ENCODE measurements around the gene FAM110C.
"Not testable (repeated sequence)": the region's sequence is repeated elsewhere in the genome, so short reads cannot be mapped to it uniquely, and the experiment has no call there.

Gene FAM110C, protein sequence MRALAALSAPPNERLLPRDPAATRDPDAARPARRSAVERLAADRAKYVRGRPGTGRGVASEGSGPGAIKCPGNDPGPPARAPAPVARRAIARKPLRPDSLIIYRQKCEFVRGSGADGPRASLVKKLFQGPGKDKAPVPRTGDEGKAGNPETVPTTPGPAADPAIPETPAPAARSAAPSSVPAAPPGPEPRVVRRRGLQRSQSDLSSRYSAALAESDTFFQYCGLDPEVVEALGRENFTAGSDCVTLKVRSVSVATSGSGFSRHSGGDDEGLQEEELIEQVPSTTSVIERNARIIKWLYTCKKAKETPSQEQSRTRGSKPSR
- 2.4 to 5.5 reads per million in 2 experiments for total RNA-seq

DNA sequence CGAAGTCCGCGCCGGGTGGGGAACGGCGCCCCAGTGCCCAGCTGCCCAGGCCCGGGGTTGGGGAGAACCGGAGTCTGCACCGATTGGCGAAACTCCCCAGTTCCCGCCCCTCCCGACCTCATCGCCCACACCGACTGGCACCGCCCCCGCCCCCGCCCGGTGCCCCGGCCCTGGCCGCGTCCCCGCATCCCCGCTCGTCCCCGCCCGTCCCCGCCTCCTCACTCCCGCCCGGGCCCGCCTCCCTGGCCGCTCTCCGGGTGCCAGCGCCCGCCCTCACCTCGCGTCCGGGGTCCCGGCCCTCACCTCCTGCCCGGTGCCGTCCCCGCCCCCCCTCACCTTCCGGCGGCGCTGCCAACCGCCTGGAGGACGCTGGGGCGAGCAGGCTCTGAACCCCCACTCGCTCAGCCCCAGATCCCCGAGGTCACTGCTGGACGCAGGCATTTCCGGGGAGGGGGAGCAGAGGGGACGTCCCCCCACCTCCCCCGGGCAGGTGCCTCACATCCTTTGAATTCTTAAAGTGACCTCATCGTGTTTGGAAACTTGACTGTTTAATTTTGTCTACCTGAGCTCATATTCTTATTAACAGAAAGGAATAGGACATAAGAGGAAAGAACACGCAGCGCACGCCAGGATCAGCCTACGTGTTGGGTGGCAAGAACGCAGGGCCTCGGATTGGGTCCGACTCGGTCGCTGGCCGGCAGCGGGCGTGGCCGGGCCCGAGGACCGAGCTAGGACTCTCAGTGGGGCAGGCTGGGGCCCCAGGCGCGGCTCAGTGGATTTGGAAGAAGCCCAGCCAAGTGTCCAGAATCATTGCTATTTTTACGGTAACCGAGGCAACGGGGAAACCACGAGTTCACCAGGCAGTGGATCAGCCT lies at the start of gene FAM110C:
Gene FAM110C (minus strand): TSS at position 35 of the 875 bp plus-strand sequence. CDS start 120 bp downstream, outside the sequence.
- DNase-seq (ENCODE audit: low read depth): peak; percentile 10

DNA sequence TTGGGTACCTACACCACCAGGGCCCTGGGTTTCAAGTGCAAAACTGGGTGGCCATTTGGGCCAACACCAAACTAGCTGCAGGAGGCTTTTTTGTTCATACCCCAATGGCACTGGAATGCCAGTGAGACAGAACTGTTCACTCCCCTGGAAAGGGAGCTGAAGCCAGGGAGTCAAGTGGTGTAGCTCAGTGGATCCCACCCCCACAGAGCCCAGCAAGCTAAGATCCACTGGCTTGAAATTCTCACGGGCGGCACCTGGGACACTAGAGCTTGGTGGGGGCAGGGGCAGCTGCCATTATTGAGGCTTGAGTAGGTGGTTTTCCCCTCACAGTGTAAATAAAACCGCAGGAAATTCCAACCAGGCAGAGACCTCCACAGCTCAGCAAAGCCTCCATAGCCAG lies 46.0 kb upstream of the FAM110C start:
- DNase-seq (ENCODE audit: low read depth): no peak

DNA sequence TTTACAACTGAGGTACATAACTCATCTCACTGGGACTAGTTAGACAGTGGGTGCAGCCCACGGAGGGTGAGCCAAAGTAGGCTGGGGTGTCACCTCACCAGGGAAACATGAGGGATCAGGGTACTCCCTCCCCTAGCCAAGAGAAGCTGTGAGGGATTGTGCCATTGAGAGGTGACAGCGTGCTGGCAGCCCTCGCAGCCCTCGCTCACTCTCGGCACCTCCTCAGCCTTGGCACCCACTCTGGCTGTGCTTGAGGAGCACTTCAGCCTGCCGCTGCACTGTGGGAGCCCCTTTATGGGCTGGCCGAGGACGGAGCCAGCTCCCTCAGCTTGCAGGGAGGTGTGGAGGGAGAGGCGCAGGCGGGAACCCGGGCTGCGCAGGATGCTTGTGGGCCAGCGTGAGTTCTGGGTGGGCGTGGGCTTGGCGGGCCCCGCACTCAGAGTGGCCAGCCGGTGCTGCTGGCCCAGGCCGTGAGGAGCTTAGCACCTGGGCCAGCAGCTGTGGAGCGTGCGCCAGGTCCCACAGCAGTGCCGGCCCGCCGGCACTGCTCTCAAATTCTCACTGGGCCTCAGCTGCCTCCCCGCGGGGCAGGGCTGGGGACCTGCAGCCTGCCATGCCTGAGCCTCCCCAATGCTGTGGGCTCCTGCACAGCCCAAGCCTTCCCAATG lies 44.5 kb upstream of the FAM110C start:
- DNase-seq (ENCODE audit: low read depth): no peak

DNA sequence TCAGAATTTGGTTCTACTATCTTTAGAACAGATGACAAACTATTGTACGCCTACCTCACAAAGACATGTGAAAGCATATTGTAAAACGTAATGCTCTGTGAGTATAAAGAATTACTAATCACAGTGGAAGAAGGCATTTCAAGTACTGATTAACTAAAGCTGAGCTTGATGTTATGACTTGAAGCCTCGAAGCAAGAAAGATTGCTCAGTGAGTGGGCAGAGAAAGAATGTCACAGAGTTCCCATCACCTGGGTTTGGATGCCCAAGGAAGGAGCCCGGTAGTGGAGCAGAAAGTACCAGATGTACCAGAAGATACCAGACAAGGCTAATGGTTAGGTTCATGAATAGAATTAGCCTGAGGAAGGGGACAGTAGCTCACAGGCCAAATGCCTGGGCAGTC lies 39.5 kb upstream of the FAM110C start:
- DNase-seq (ENCODE audit: low read depth): no peak

DNA sequence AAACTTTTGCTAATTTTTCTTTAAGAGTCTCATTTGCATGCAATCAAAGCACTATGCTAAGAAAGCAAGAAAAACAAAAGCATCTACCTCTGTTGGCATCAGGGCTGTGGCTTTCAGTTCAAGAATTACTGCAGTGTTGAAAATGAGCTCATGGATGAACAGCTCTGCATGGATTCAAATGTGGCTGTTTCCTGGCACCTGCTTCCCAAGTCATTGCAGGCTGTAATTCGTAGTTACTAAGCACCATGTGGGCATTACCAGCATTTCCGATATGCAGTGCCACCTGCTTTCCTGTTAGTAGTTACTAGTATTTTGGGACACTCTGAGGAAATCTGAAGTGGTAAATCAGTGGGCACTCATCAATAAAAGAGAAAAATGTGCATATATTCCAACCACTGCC lies 37.8 kb upstream of the FAM110C start:
- no peak for DNase-seq (ENCODE audit: low read depth)

DNA sequence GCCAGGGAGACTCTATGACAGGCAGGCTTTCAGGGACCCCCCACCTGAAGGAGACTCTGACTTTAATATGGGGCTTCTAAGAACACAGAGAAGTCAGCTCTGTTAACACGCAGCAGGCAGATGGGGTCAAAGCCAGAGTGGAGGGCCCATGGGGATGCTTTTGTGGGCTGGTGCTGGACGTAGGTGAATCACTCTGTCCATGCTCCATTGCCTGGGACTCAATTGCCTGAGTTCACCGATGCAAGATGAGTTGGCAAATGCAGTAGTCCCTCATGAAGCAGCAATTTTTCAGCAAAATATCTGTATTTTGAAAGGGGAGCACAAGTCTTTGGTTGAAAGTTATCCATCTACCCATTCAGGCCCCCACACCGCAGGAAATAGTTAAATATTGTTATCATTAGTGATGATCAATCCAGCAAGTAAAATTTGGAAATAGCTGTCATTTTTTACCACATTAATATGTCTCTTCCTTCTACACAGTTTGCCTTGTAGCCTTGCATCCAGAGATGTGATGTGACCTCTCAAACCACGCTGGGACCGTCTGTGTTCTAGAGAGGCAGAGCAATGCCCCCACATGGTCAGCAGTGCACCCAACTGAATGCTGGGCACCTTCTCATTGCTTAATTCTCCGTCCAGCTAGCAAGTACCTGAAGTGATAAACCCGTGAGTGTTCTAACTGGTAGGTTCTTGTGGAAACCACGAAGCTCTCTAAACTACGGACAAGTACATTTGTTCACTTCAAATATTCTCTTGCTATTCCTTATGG lies 34.8 kb upstream of the FAM110C start:
- no peak for DNase-seq (ENCODE audit: low read depth)

DNA sequence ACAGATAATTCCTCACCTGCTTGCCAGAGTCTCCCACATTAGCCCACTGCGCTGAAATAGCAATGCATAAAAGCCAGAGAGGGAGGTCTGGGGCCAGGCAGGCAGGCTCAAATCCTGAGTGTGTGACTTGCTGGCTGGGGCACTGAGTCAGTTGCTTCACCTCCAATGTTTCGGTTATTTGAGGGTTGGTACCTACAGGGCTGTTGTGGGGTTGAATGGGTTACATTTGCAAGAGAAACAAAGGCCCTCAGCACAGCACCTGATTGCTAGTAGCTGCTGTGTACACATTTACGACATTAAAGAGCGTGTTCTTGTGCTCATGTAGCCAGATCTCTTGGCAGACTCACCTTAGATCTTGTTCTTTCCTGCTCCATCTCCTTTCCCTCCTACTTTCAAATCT lies 34.1 kb upstream of the FAM110C start:
- DNase-seq (ENCODE audit: low read depth): no peak

DNA sequence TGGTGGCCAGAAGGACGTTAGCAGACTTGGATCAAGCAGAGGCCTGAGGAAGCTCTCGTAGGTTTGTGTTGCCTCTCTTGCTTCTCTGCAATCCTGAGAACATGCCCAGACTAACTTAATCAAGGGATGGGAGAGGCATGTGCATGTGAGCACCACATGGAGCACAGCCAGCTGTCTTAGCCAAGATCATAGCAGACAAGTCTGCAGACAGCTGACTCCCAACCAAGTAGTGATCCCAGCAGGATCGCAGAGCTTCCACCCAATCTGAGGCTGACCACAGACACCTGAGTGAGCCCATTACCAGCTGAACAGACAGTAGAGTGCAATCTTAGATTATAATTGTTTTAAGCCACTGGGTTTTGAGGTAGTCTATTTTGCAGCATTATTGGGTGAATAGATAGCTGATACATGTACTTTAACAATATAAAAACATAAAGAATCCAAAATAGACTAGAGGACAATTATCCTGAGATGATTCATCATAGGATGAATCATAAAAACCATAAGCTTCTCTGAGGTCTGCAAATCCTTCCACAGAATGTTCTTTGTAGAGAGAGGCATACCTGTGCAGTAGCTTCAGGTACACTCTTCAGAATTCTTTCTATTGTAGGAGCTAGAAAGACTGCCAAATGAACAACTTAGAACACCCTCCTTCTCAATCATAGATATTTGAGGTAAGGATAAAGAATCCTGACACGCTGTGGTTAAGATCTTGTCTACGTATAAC lies 25.2 kb upstream of the FAM110C start:
- no peak for DNase-seq (ENCODE audit: low read depth)

DNA sequence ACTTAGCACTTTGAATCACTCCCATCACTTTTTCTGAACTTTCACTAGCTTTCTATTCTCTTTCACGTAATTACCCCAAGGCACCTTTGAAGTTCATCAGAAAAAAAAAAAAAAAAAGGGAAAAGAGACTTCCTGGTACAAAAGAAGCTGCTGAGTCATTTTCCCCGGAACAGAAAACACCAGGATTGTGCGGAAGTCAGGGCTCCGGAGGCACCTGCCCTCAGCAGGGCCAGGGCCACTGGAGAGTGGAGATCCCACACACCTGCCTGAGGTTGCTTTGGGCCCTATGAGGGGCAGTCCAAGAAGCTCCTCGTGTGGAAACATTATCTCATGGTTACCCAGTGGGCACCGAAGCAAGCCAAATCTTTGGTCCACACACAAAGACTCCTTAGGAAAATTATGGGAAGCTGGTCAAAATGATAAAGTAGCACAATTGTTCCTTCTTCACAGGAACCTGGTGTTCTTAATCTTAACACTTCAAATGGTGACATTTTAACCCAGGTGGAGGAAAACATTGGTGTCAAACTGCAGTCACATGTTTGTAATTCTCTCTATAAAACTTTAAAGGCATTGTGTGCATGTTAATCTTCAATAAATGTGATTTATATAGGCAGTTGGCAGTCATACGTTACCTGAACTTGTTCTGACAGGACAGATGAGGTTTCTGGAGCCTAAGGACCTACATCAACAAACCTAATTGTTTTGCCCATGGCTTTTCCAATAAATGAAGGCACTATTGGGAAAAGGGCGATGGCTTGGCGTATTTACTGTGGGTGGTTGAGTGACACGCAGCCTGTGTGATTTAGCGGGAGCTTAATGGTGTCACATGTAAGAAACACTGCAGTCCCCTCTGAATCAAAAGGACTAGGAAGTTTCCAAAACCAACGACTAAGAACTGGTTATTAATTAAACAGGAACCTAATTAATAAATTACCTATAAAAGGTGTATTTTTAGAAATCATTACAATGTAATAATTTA lies 23.4 kb upstream of the FAM110C start:
- no peak for DNase-seq (ENCODE audit: low read depth)

DNA sequence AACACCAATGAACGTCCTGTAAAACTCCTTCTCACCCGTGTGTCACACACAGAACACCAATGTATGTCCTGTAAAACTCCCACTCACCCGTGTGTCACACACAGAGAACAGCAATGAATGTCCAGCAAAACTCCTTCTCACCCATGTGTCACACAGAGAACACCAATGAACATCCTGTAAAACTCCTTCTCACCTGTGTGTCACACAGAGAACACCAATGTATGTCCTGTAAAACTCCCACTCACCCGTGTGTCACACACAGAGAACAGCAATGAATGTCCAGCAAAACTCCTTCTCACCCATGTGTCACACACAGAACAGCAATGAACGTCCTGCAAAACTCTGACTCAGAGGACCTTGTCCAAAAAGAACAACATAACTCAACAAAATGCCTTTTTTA lies 22.3 kb upstream of the FAM110C start:
- DNase-seq (ENCODE audit: low read depth): not testable (repeated sequence)

DNA sequence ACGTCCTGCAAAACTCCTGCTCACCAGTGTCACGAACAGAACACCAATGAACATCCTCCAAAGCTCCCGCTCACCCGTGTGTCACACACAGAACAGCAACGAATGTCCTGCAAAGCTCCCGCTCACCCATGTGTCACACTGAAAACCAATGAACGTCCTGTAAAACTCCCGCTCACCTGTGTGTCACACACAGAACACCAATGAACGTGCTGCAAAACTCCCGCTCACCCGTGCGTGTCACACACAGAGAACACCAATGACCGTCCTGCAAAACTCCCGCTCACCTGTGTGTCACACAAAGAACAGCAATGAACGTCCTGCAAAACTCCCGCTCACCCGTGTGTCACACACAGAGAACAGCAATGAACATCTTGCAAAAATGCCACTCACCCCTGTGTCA lies 20.5 kb upstream of the FAM110C start:
- no peak for DNase-seq (ENCODE audit: low read depth)

DNA sequence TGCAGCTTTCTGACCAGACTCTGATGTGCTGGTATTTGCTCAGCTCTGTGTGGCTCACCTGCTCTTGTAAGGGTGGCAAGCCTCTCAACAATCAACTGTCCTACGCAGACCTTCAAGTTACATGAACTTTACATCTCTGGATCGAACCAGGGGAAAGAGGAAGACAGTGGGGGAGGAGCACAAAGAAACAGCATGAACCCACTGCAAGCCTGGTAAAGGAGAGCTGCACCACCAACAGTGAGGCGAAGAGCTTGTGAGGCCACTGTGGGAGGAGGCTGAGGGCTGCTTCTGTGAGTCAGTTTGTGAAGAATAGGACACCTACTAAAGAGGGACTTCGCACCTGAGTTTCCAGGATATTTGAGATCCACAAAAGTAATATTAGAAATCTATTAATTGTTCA lies 18.8 kb upstream of the FAM110C start:
- no peak for DNase-seq (ENCODE audit: low read depth)

DNA sequence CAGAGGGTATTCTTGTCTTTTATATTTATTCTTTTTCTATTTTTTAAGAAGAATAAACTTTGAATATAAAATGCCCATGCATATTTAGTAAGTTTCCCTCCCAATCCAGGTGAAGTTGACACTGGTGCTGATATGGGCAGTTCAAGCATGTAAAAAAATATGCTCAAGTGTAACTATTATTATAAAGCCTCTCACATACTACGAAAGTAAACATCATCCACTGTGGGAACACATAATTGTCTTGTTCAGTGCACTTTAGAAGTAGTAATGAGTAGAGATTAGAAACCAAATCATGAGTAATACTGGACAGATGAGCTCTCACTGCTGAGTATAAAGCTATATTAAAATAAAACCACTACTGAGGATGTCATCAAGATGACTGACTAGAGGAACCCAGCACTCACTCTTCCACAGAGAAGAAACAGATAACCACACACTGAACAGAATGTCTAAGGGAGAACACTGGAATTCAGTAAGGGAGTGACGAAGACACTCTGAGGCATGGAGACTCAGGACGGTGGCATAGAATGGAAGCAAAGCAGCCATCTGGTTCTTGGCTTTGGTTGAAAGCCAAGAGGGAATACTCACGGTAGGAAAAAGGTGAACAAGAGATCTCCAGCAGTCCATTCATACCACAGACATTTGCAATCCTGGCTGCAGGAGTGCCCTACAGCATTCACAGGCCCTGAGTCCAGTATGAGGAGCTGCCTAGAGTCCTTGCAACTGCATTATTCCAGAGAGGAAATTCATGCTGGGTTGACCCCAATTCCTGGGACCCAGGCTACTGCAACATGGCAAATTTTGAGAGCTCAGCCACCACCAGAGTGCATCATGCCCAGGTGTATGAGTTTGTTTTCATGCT lies 9.5 kb upstream of the FAM110C start:
- DNase-seq (ENCODE audit: low read depth): no peak

DNA sequence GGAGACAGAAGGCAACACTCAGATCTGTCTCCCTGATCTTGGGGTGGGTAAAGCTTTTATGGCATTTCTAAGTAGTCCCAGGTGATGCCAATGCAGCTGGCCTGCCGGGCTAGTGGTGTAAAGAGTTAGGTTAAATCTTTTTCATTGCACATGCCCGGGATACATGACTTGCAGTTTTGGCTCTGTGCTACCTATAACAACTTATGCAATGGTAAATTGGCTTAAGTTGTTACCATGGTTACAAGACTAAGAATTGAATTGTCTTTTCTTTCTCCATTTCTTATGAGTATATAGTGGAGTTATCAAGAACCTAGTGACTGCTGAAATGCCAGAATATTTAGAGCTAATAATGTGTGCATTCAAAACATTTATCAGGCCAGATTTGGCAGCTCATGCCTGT lies 5.3 kb upstream of the FAM110C start:
- DNase-seq (ENCODE audit: low read depth): no peak

DNA sequence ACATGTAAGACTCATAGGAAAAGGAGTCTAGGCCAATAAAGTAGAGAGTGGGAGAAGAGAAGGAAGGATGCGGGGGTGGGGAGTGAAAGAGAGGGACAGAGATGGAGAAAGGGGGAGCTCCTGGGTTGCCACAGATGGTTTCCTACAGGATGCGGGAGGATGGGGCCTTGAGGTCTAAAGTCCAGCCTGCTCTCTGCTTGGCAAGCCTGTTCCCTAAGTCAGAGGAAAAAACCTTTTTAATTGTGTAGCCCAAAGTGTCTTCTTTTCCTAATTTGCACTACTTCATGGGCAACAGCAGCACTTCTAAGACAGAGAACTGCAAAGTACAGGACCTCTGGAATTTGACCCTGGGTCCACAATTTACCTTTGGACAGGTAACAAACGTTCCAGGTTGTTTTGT lies 1.4 kb upstream of the FAM110C start:
- no peak for DNase-seq (ENCODE audit: low read depth)

DNA sequence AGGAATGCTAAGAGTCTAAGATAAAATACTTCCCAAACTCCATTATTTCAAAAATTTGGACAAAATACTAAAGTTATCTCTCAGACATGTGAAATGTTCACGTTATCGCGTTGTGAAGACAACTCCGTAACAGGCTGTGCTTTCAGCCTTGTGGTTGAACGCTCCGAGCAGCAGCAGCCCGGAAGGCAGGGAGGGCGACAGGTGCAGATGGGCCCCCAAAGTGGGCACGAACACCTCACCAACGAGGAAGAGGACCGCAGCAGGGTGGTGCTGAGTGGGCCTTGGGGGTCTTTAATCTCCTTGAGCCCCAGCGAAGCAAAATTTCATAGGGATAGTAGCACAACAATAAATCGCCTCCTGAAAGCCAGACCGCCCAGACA lies 1.0 kb upstream of the FAM110C start:
- no peak for DNase-seq (ENCODE audit: low read depth)

DNA sequence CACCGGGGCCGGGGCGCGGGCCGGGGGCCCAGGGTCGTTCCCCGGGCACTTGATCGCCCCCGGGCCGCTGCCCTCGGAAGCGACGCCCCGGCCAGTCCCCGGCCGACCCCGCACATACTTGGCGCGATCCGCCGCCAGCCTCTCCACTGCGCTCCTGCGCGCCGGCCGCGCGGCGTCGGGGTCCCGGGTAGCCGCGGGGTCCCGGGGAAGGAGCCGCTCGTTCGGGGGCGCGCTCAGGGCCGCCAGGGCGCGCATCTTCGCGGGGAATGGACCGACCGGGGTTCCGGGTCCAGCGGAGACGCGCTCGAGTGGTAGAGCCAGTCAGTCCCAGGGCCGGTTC lies 204 bp downstream of the FAM110C start:
- no peak for DNase-seq (ENCODE audit: low read depth)

DNA sequence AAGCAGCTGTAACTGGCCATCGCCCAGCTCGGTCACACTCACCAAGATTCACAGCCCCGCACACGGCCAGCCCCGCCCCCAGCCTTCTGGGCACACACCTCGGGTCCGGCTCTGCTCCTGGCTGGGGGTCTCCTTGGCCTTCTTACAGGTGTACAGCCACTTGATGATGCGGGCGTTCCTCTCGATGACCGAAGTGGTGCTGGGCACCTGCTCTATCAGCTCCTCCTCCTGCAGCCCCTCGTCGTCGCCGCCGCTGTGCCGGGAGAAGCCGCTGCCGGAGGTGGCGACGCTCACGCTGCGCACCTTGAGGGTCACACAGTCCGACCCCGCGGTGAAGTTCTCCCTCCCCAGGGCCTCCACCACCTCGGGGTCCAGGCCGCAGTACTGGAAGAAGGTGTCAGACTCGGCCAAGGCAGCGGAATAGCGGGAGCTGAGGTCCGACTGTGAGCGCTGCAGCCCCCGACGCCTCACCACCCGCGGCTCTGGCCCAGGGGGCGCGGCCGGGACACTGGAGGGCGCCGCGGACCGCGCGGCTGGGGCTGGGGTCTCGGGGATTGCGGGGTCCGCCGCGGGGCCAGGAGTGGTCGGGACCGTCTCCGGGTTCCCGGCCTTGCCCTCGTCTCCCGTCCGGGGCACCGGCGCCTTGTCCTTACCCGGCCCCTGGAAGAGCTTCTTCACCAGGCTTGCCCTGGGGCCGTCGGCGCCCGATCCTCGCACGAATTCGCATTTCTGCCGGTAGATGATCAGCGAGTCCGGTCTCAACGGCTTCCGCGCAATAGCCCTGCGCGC lies 769 bp downstream of the FAM110C start:
- DNase-seq (ENCODE audit: low read depth): no peak
